ENCODE measurements around the gene KRT20.
"Not testable (repeated sequence)": the region's sequence is repeated elsewhere in the genome, so short reads cannot be mapped to it uniquely, and the experiment has no call there.

The KRT20 gene, protein sequence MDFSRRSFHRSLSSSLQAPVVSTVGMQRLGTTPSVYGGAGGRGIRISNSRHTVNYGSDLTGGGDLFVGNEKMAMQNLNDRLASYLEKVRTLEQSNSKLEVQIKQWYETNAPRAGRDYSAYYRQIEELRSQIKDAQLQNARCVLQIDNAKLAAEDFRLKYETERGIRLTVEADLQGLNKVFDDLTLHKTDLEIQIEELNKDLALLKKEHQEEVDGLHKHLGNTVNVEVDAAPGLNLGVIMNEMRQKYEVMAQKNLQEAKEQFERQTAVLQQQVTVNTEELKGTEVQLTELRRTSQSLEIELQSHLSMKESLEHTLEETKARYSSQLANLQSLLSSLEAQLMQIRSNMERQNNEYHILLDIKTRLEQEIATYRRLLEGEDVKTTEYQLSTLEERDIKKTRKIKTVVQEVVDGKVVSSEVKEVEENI

DNA sequence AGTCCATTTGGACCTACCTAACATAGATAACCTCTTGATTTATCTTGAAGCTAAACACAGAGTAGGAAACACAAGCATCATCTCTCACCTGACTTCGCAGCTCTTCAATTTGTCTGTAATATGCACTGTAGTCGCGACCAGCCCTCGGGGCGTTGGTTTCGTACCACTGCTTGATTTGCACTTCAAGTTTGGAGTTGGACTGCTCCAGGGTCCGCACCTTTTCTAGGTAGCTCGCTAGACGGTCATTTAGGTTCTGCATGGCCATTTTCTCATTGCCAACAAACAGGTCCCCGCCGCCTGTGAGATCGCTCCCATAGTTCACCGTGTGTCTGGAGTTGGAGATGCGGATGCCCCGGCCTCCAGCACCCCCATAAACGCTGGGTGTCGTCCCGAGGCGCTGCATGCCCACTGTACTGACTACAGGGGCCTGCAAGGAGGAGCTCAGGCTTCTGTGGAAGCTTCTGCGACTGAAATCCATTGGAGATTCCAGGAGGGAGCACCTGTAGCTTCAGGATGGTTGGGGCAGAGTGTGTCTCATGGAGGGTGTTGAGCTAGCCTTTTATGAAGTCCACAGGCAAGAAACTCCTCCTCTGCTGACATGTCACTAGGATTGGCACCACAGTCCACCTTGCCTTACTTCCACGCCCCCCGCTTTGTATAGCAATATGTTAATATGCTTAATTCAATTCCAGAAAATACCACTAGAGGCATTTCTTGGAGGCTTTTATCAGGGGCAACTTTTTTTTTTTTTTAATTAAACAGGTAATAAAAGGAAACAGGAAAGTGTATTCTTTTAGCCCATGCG lies at the start of gene KRT20:
KRT20 (minus strand) TSS at position 535 of the 805 bp plus-strand sequence; CDS start at position 478, 57 bp downstream.
- ChIA-PET POLR2A (no interaction called here), CTCF (interaction anchor here (1.2 kb wide), 1 partner anchor 764 kb away, joined by 4 read pairs; no protein-coding TSS in a partner anchor)
- TF ChIP-seq, protein P1, sequence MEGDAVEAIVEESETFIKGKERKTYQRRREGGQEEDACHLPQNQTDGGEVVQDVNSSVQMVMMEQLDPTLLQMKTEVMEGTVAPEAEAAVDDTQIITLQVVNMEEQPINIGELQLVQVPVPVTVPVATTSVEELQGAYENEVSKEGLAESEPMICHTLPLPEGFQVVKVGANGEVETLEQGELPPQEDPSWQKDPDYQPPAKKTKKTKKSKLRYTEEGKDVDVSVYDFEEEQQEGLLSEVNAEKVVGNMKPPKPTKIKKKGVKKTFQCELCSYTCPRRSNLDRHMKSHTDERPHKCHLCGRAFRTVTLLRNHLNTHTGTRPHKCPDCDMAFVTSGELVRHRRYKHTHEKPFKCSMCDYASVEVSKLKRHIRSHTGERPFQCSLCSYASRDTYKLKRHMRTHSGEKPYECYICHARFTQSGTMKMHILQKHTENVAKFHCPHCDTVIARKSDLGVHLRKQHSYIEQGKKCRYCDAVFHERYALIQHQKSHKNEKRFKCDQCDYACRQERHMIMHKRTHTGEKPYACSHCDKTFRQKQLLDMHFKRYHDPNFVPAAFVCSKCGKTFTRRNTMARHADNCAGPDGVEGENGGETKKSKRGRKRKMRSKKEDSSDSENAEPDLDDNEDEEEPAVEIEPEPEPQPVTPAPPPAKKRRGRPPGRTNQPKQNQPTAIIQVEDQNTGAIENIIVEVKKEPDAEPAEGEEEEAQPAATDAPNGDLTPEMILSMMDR (IDR thresholded peaks at IDR 0.05; ENCODE audit: control extremely low read depth, extremely low read depth, low read depth, missing control alignments) = no peak
- no peak for DNase-seq (ENCODE audit: extremely low spot score)

DNA sequence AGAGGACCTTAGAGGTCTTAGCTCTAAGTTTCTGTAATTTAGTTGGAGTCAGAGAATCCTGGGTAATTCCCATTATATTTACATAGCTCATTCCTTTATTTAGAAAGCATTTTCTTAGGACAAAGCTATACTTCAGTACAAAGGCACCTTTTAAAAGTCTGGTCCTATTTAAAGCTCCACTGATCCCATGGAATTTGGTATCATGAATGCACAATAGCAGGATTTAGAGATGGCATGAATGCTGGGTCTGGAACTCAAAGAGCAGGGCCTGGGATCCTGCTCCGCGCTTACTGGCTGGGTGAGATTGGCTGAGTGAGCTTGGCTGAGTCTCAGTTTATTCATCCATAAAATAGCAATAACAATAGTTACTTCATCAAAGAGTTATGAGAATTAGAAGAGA lies 47.6 kb upstream of the KRT20 start:
- TF ChIP-seq, protein P1 (IDR thresholded peaks at IDR 0.05; ENCODE audit: control extremely low read depth, extremely low read depth, low read depth, missing control alignments) = no peak
- CTCF ChIA-PET = interaction anchor here (1.3 to 1.6 kb wide), 2 partner anchors 17 to 731 kb away, joined by 3 to 6 read pairs; no protein-coding TSS in a partner anchor
- POLR2A ChIA-PET = no interaction called here
- DNase-seq (ENCODE audit: extremely low spot score) = no peak

DNA sequence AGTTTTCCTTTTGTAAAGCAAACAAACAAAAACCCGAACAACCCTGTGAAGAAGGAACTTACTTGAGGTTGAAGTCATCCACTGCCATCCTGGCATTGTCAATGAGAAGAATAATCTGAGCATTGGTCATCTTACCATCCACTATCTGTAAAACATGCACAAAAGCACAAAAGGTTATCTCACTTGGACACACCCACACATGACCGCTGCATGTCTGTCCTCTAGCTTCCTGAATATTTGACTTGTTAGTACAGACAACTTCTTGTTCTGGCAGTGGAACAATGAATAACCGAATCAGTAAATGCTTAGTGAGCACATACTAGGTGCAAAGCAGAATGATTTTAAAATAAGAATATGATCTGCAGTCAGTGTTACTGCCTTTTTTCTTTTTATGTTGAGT lies 46.3 kb upstream of the KRT20 start:
- DNase-seq (ENCODE audit: extremely low spot score) = no peak
- TF ChIP-seq, protein P1 (IDR thresholded peaks at IDR 0.05; ENCODE audit: control extremely low read depth, extremely low read depth, low read depth, missing control alignments) = no peak
- CTCF ChIA-PET = interaction anchor here (1.1 to 1.3 kb wide), 2 partner anchors 10 to 16 kb away, joined by 3 to 6 read pairs; no protein-coding TSS in a partner anchor
- POLR2A ChIA-PET = no interaction called here

DNA sequence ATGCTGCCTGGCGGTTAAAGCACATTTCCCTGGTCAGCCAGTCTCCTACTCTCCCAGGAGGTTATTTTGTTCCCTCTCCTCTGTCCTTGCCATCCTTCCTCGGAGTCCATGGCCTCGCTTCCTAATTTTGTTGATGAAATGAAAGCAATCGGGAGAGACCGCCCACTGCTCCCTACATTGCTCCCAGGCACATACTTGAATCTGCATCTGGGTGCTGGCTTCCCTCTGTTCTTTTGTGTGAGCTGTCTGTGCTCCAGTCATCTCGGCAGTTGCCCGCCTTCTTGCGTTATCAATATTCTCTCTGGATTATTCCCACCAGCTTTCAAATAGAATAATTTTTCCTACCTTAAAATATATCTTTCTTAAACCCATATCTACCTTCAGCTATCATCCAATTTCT lies 41.3 kb upstream of the KRT20 start:
- TF ChIP-seq, protein P1 (IDR thresholded peaks at IDR 0.05; ENCODE audit: control extremely low read depth, extremely low read depth, low read depth, missing control alignments) = no peak
- DNase-seq (ENCODE audit: extremely low spot score) = no peak
- CTCF ChIA-PET = no interaction called here
- POLR2A ChIA-PET = no interaction called here

DNA sequence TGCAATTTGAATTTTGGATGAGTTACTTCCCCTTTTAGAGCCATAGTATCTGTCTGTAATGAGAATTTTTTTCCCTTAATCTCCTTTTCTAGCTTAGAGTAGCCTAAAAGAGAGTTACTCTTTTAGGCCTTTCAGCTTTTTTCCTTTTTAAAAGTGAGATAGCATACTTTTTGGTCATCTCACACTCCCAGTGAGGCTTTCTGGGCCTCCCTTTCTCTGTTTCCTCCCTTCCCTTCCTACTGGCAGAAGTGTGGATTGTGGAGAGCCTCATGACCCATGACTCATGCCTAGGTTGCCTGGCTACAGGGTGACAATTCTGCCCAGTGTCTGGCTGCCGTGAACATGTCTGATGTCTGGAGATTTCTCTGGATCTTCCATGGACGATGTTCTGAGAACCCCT lies 37.2 kb upstream of the KRT20 start:
- DNase-seq (ENCODE audit: extremely low spot score) = no peak
- ChIA-PET CTCF (no interaction called here), POLR2A (no interaction called here)
- TF ChIP-seq, protein P1 (IDR thresholded peaks at IDR 0.05; ENCODE audit: control extremely low read depth, extremely low read depth, low read depth, missing control alignments) = no peak

DNA sequence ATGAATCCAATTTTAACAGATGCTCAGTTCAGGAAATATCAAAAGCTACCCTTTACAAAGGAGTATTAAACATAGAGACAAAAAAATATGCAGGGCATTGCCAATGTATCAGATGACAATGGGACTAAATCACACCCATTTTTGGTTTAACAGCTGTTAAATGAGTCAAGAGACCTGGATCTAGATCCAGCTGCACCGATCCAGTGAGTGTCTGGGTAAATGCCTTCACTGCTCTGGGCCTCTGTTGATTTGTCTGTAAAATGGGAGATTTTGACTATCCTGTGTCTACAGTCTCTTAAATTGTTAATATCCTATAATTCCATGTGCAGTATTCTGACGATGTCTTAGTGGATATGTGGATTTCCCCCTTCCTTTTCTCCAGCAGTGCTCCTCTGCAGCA lies 36.0 kb upstream of the KRT20 start:
- ChIA-PET CTCF (no interaction called here), POLR2A (no interaction called here)
- TF ChIP-seq, protein P1 (IDR thresholded peaks at IDR 0.05; ENCODE audit: control extremely low read depth, extremely low read depth, low read depth, missing control alignments) = no peak
- DNase-seq (ENCODE audit: extremely low spot score) = no peak

DNA sequence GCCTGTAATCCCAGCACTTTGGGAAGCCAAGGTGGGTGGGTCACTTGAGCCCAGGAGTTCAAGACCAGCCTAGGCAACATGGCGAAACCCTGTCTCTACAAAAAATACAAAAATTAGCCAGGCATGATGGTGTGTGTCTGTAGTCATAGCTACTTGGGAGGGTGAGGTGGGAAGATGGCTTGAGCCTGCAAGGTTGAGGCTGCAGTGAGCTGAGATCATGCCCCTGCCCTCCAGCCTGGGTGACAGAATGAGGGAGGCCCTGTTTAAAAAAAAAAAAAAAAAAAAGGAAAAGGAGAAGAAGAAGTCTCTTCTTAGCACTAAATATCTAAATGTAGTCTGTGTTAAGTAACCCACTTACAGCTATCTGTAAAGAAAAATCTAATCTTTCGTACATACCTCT lies 32.1 kb upstream of the KRT20 start:
- POLR2A ChIA-PET = interaction anchor here (0.6 kb wide), 1 partner anchor 8 kb away, joined by 4 read pairs; no protein-coding TSS in a partner anchor
- not testable (repeated sequence) for DNase-seq (ENCODE audit: extremely low spot score)
- CTCF ChIA-PET = interaction anchor here (1.2 to 2.2 kb wide), 4 partner anchors 357 to 745 kb away, joined by 3 to 8 read pairs (median 4); no protein-coding TSS in a partner anchor

Data from GM10248 (cell line).